HepG2 (cell line): ENCODE data around the gene MLLT10. TPM values are rescaled to one million over a fixed set of nuclear protein-coding genes. Genes with fewer than 3 reads are reported as not detected.

ENCODE experiments used
- EZH2 ChIP-seq: conservative IDR thresholded peaks from 2 replicates; pipeline ENCODE4 v1.6.1; 2012; ENCODE audit warnings: mild to moderate bottlenecking, low read depth, low read length, moderate library complexity
- GABPB1 ChIP-seq: IDR thresholded peaks from 2 replicates; pipeline ENCODE4 v1.6.1; 2016; ENCODE audit warnings: mild to moderate bottlenecking, missing genetic modification reagents, moderate library complexity, missing compliant biosample characterization
- HDAC1 ChIP-seq: sonication (generic); formaldehyde crosslinking; IDR thresholded peaks from 2 replicates; pipeline ENCODE4 v1.5.1; 2020; ENCODE audit warnings: mild to moderate bottlenecking, missing genetic modification reagents
- HMGA1 ChIP-seq: sonication (generic); formaldehyde crosslinking; conservative IDR thresholded peaks from 2 replicates; pipeline ENCODE4 v1.4.0; 2020; ENCODE audit warnings: missing genetic modification reagents
- MEIS1 ChIP-seq: sonication (generic); formaldehyde crosslinking; IDR thresholded peaks from 2 replicates; pipeline ENCODE4 v1.9.0; 2021; ENCODE audit warnings: mild to moderate bottlenecking, missing genetic modification reagents, moderate library complexity, borderline replicate concordance
- MEIS2 ChIP-seq: sonication (generic); formaldehyde crosslinking; IDR thresholded peaks from 2 replicates; pipeline ENCODE4 v1.9.0; 2021; ENCODE audit warnings: mild to moderate bottlenecking, missing genetic modification reagents
- NAIF1 ChIP-seq: sonication (generic); formaldehyde crosslinking; IDR thresholded peaks from 2 replicates; pipeline ENCODE4 v1.5.0; 2020; ENCODE audit warnings: mild to moderate bottlenecking, missing genetic modification reagents, borderline replicate concordance
- SMARCC2 ChIP-seq: fragments of 450-650 bp; IDR thresholded peaks from 2 replicates; pipeline ENCODE4 v1.6.1; 2017; ENCODE audit warnings: antibody characterized with exemption, mild to moderate bottlenecking
- SRSF1 ChIP-seq: fragments of 200-400 bp; formaldehyde crosslinking; optimal IDR thresholded peaks from 2 replicates; pipeline ENCODE3; 2017; ENCODE audit warnings: mild to moderate bottlenecking, low read depth, low read length, moderate library complexity
- THAP11 ChIP-seq: IDR thresholded peaks from 2 replicates; pipeline ENCODE4 v1.6.1; 2016; ENCODE audit warnings: missing biosample characterization, missing genetic modification reagents
- ZIK1 ChIP-seq: sonication (generic); formaldehyde crosslinking; IDR thresholded peaks from 2 replicates; pipeline ENCODE4 v1.5.0; 2020; ENCODE audit warnings: mild to moderate bottlenecking, low read depth, missing genetic modification reagents, borderline replicate concordance
- ZKSCAN5 ChIP-seq: sonication (generic); formaldehyde crosslinking; IDR thresholded peaks from 2 replicates; pipeline ENCODE4 v1.5.1; 2020; ENCODE audit warnings: mild to moderate bottlenecking, missing genetic modification reagents
- ZNF10 ChIP-seq: sonication (generic); formaldehyde crosslinking; IDR thresholded peaks from 2 replicates; pipeline ENCODE4 v1.4.0; 2020; ENCODE audit warnings: mild to moderate bottlenecking, low read depth, missing genetic modification reagents, borderline replicate concordance
- ZNF17 ChIP-seq: sonication (generic); formaldehyde crosslinking; IDR thresholded peaks from 2 replicates; pipeline ENCODE4 v1.5.0; 2020; ENCODE audit warnings: mild to moderate bottlenecking, missing genetic modification reagents
- ZNF225 ChIP-seq: sonication (generic); formaldehyde crosslinking; IDR thresholded peaks from 2 replicates; pipeline ENCODE4 v1.4.0; 2020; ENCODE audit warnings: mild to moderate bottlenecking, missing genetic modification reagents
- ZNF326 ChIP-seq: sonication (generic); formaldehyde crosslinking; IDR thresholded peaks from 2 replicates; pipeline ENCODE4 v1.4.0; 2020; ENCODE audit warnings: missing genetic modification reagents, borderline replicate concordance
- ZNF546 ChIP-seq: sonication (generic); formaldehyde crosslinking; conservative IDR thresholded peaks from 2 replicates; pipeline ENCODE4 v1.8.1; 2023; ENCODE audit warnings: mild to moderate bottlenecking, missing genetic modification reagents
- polyA plus RNA-seq, 8 experiments: library from polyadenylated mRNA; depleted of rRNA in 3 of 8; stranded (reverse) in 7 of 8; unstranded in 1 of 8; fragments of >200 nt; fragmentation: Illumina TruSeq in 4 of 8; extraction: Trizol in 4 of 8; gene quantifications; 2 replicates each; pipeline versions ENCODE4 v1.2.1 to v1.2.3, GENCODE V29; 2011 to 2016; ENCODE audit warnings: low read depth in 4 of 8, missing spikeins in 1 of 8, mixed read lengths in 1 of 8; ENCODE audit not compliant: insufficient read depth in 1 of 8
- total RNA-seq, 5 experiments: library from RNA; depleted of rRNA; stranded (reverse); fragments of >200 nt; fragmentation: Illumina TruSeq; extraction: Trizol; gene quantifications; 2 replicates each; pipeline ENCODE4 v1.2.3, GENCODE V29; 2016; ENCODE audit warnings: low read depth in 1 of 5
- TF ChIP-seq, protein P1 (sequence below): sonication (generic); formaldehyde crosslinking; IDR thresholded peaks from 2 replicates; pipeline ENCODE4 v1.5.1; 2020; ENCODE audit warnings: mild to moderate bottlenecking, moderate library complexity, missing genetic modification reagents
- TF ChIP-seq, protein P2 (sequence below): IDR thresholded peaks from 2 replicates; pipeline ENCODE4 v1.6.1; 2016; ENCODE audit warnings: low read depth, missing genetic modification reagents, missing compliant biosample characterization
- TF ChIP-seq, protein P3 (sequence below): sonication (generic); formaldehyde crosslinking; IDR thresholded peaks from 2 replicates; pipeline ENCODE4 v1.4.0; 2020; ENCODE audit warnings: missing genetic modification reagents
- TF ChIP-seq, protein P4 (sequence below): IDR thresholded peaks from 2 replicates; pipeline ENCODE4 v1.6.1; 2016

Gene MLLT10
- total and polyA plus RNA-seq, 2 of the 13 experiments (the other 11 are each of a cell fraction or from before 2014, with no cell fraction given): 51.3 to 84.1 TPM

DNA sequence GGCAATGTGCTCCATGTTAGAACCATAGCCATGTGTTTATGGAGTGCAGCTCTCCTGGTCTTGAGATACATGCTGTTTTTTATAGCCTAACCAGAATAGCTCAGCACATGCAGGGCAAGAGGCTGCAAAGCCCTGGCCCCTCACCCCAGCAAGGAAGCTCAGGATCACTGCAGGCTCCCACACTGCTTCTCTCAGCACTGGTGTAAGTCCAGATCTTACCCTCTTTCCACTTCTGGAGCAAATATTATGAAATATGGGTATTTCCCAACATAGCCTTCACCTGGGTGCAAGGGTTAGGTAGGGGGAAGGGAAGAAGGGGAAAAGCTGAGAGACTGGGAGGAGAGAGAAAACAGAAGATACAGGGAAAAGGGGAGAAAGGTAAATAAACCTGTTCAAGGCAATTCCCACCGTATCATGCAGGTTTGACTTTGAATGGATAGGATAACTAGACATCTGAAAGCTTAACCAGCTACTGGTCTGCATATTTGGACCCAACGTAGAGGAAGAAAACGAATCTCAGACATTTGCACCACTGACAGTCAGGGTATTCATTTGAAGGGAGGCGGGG lies 28.2 kb upstream of the MLLT10 start (continued):
- TF ChIP-seq MEIS2 (CRISPR knock-in tag) (no peak), ZNF17 (CRISPR knock-in tag) (no peak), SRSF1 (no peak), HMGA1 (no peak), SMARCC2 (no peak; the same call in 1 of the 2 replicates), ZKSCAN5 (peak; percentile 66; the same call in 1 of the 2 replicates), MEIS1 (0 out of 2 replicates have a peak, but pooled peaks have one; percentile 74), ZNF326 (no peak), ZNF225 (CRISPR knock-in tag) (no peak), NAIF1 (CRISPR knock-in tag) (no peak), HDAC1 (CRISPR knock-in tag) (peak; percentile 100), THAP11 (CRISPR knock-in tag) (peak; percentile 89), GABPB1 (CRISPR knock-in tag) (no peak; the same call in 1 of the 2 replicates), ZIK1 (CRISPR knock-in tag) (no peak), ZNF546 (CRISPR knock-in tag) (no peak), EZH2 (no peak), ZNF10 (no peak)
- TF ChIP-seq, protein P1, sequence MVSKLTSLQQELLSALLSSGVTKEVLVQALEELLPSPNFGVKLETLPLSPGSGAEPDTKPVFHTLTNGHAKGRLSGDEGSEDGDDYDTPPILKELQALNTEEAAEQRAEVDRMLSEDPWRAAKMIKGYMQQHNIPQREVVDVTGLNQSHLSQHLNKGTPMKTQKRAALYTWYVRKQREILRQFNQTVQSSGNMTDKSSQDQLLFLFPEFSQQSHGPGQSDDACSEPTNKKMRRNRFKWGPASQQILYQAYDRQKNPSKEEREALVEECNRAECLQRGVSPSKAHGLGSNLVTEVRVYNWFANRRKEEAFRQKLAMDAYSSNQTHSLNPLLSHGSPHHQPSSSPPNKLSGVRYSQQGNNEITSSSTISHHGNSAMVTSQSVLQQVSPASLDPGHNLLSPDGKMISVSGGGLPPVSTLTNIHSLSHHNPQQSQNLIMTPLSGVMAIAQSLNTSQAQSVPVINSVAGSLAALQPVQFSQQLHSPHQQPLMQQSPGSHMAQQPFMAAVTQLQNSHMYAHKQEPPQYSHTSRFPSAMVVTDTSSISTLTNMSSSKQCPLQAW (CRISPR knock-in tag): peak; percentile 71
- TF ChIP-seq, protein P2, sequence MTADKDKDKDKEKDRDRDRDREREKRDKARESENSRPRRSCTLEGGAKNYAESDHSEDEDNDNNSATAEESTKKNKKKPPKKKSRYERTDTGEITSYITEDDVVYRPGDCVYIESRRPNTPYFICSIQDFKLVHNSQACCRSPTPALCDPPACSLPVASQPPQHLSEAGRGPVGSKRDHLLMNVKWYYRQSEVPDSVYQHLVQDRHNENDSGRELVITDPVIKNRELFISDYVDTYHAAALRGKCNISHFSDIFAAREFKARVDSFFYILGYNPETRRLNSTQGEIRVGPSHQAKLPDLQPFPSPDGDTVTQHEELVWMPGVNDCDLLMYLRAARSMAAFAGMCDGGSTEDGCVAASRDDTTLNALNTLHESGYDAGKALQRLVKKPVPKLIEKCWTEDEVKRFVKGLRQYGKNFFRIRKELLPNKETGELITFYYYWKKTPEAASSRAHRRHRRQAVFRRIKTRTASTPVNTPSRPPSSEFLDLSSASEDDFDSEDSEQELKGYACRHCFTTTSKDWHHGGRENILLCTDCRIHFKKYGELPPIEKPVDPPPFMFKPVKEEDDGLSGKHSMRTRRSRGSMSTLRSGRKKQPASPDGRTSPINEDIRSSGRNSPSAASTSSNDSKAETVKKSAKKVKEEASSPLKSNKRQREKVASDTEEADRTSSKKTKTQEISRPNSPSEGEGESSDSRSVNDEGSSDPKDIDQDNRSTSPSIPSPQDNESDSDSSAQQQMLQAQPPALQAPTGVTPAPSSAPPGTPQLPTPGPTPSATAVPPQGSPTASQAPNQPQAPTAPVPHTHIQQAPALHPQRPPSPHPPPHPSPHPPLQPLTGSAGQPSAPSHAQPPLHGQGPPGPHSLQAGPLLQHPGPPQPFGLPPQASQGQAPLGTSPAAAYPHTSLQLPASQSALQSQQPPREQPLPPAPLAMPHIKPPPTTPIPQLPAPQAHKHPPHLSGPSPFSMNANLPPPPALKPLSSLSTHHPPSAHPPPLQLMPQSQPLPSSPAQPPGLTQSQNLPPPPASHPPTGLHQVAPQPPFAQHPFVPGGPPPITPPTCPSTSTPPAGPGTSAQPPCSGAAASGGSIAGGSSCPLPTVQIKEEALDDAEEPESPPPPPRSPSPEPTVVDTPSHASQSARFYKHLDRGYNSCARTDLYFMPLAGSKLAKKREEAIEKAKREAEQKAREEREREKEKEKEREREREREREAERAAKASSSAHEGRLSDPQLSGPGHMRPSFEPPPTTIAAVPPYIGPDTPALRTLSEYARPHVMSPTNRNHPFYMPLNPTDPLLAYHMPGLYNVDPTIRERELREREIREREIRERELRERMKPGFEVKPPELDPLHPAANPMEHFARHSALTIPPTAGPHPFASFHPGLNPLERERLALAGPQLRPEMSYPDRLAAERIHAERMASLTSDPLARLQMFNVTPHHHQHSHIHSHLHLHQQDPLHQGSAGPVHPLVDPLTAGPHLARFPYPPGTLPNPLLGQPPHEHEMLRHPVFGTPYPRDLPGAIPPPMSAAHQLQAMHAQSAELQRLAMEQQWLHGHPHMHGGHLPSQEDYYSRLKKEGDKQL: peak; percentile 98
- TF ChIP-seq, protein P3, sequence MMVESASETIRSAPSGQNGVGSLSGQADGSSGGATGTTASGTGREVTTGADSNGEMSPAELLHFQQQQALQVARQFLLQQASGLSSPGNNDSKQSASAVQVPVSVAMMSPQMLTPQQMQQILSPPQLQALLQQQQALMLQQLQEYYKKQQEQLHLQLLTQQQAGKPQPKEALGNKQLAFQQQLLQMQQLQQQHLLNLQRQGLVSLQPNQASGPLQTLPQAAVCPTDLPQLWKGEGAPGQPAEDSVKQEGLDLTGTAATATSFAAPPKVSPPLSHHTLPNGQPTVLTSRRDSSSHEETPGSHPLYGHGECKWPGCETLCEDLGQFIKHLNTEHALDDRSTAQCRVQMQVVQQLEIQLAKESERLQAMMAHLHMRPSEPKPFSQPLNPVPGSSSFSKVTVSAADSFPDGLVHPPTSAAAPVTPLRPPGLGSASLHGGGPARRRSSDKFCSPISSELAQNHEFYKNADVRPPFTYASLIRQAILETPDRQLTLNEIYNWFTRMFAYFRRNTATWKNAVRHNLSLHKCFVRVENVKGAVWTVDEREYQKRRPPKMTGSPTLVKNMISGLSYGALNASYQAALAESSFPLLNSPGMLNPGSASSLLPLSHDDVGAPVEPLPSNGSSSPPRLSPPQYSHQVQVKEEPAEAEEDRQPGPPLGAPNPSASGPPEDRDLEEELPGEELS (CRISPR knock-in tag): peak; percentile 97
- TF ChIP-seq, protein P4, sequence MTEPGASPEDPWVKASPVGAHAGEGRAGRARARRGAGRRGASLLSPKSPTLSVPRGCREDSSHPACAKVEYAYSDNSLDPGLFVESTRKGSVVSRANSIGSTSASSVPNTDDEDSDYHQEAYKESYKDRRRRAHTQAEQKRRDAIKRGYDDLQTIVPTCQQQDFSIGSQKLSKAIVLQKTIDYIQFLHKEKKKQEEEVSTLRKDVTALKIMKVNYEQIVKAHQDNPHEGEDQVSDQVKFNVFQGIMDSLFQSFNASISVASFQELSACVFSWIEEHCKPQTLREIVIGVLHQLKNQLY (CRISPR knock-in tag): peak; percentile 89
